OCI-M2 (cell line): ENCODE data around the gene PIK3R1.

Experiments used
- DNase-seq: peaks from one replicate; lab custom pipeline; 2025; ENCODE audit not compliant: unreplicated experiment; lab: John Stamatoyannopoulos, UW

PIK3R1 gene

DNA sequence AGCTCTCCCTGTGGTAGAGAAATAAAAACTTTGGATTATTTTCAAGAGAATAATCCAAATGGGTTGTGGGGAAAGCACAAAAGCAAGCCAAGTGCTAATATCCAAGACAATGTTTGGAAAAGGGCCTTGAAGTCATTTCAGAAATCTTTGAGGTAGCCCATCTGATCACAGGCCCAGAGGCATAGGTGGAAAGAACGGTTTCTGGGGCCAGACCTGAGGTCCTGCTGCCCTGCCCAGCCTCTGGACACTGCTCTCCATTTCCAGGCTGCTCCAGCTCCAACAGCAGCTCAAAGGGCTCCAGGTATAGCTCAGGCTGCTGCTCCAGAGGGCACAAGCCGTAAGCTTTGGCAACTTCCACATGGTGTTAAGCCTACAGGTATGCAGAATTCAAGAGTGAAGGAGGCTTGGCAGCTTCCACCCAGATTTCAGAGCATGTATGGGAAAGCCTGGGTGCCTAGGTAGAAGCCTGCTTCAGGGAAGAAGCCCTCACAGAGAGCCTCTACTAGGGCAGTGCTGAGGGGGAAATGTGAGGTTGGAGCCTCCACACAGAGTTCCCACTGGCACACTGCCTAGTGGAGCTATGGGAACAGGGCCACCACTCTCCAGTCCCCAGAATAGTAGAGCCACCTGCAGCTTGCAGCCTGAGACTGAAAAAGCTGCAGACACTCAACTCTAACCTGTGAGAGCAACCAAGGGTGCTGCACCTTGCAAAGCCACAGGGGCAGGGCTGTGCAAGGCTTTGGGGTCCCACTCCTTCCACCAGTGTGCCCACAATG, 133.1 kb downstream of the PIK3R1 start:
- DNase-seq = no peak

DNA sequence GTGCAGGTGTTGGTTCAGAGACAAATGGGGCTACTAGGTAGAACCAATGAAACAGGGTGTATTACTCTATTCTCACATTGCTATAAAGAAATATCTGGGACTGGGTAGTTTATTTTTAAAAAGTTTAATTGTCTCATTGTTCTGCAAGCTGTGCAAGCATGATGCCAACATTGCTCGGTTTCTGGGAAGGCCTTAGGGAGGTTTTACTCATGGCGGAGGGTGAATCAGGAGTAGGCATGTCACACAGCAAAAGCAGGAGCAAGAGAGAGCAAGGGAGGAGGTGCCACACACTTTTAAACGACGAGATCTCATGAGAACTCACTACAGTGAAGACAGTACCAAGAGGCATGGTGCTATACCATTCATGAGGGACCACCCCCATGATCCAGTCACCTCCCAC, 134.6 kb downstream of the PIK3R1 start:
- DNase-seq = no peak
